Measurements from ENCODE around the gene PHYHD1.

PHYHD1 gene

GRCh38 chr9:128920381-128921058 lies at the start of gene PHYHD1:
TSS of gene PHYHD1 (plus strand) at chr9:128920982. CDS start at chr9:128922324, 1,342 bp downstream.
- ChIA-PET POLR2A (no interaction called here), CTCF (interaction anchor here (1.1 to 3.1 kb wide), 2 partner anchors 7 to 102 kb away, joined by 3 to 24 read pairs; partner anchors contain the start of gene ENDOG)
- no peak for TF ChIP-seq CTCF (IDR thresholded peaks at IDR 0.05; ENCODE audit: control extremely low read depth, extremely low read depth, low read depth, missing control alignments)
- no peak for DNase-seq (ENCODE audit: extremely low spot score)

- TF ChIP-seq CTCF (IDR thresholded peaks at IDR 0.05; ENCODE audit: control extremely low read depth, extremely low read depth, low read depth, missing control alignments) = no peak
- ChIA-PET POLR2A (no interaction called here), CTCF (interaction anchor here (1.8 to 6.2 kb wide), 3 partner anchors 15 to 59 kb away, joined by 7 to 50 read pairs (median 15); partner anchors contain the start of gene ENDOG)
- DNase-seq (ENCODE audit: extremely low spot score) = no peak
Measured at GRCh38 chr9:128877852-128878251, 42.9 kb upstream of the PHYHD1 start.

- DNase-seq (ENCODE audit: extremely low spot score) = peak; percentile 97
- TF ChIP-seq CTCF (IDR thresholded peaks at IDR 0.05; ENCODE audit: control extremely low read depth, extremely low read depth, low read depth, missing control alignments) = peak; percentile 24
- ChIA-PET CTCF (interaction anchor here (0.6 to 2.2 kb wide), 4 partner anchors 9 to 541 kb away, joined by 3 to 4 read pairs (median 3); no protein-coding TSS in a partner anchor), POLR2A (no interaction called here)
Measured at GRCh38 chr9:128881884-128882676, 38.7 kb upstream of the PHYHD1 start, which contains the start of the genes KYAT1 and LRRC8A. TSS of gene KYAT1 (minus strand) at chr9:128881950. CDS start at chr9:128845405, 36,545 bp downstream. TSS of gene LRRC8A (plus strand) at chr9:128882133. CDS start at chr9:128907165, 25,032 bp downstream.

GRCh38 chr9:128882677-128883603 lies 37.8 kb upstream of the PHYHD1 start:
- ChIA-PET CTCF (interaction anchor here (1.3 to 2.2 kb wide), 2 partner anchors 65 to 542 kb away, joined by 3 to 4 read pairs; no protein-coding TSS in a partner anchor), POLR2A (no interaction called here)
- no peak for DNase-seq (ENCODE audit: extremely low spot score)
- TF ChIP-seq CTCF (IDR thresholded peaks at IDR 0.05; ENCODE audit: control extremely low read depth, extremely low read depth, low read depth, missing control alignments) = no peak

GRCh38 chr9:128884164-128884563 lies 36.6 kb upstream of the PHYHD1 start:
- DNase-seq (ENCODE audit: extremely low spot score) = no peak
- TF ChIP-seq CTCF (IDR thresholded peaks at IDR 0.05; ENCODE audit: control extremely low read depth, extremely low read depth, low read depth, missing control alignments) = no peak
- ChIA-PET CTCF (interaction anchor here (1.2 kb wide), 1 partner anchor 20 kb away, joined by 3 read pairs; no protein-coding TSS in a partner anchor), POLR2A (no interaction called here)

All from GM10248 (cell line).